Vagina (tissue), 2 donors: Measurements from ENCODE around the gene FADS1.

Experiments used
- POLR2AphosphoS5 ChIP-seq, 2 donors: sonication (generic); formaldehyde crosslinking; IDR thresholded peaks; one replicate each; pipeline ENCODE4 v1.9.0; 2017; ENCODE audit warnings: antibody characterized with exemption in 2 of 2, mild to moderate bottlenecking in 2 of 2, low read depth in 1 of 2; ENCODE audit not compliant: insufficient read depth in 1 of 2
- TF ChIP-seq, protein P1 (sequence below), 3 experiments: fragments of 450-650 bp in 2 of 3; fragments of 200-600 bp in 1 of 3; sonication (generic) in 1 of 3; IDR thresholded peaks; one replicate each; pipeline ENCODE4 v1.5.1; 2017 to 2019; ENCODE audit warnings: antibody characterized with exemption in 3 of 3, mild to moderate bottlenecking in 2 of 3, moderate library complexity in 2 of 3

GRCh38 chr11:61762798-61763197 lies 54.0 kb downstream of the FADS1 start:
- no peak for TF ChIP-seq POLR2AphosphoS5 (IDR thresholded peaks at IDR 0.05; ENCODE audit: insufficient read depth in 1 of 2, low read depth in 1 of 2)
- TF ChIP-seq, protein P1, sequence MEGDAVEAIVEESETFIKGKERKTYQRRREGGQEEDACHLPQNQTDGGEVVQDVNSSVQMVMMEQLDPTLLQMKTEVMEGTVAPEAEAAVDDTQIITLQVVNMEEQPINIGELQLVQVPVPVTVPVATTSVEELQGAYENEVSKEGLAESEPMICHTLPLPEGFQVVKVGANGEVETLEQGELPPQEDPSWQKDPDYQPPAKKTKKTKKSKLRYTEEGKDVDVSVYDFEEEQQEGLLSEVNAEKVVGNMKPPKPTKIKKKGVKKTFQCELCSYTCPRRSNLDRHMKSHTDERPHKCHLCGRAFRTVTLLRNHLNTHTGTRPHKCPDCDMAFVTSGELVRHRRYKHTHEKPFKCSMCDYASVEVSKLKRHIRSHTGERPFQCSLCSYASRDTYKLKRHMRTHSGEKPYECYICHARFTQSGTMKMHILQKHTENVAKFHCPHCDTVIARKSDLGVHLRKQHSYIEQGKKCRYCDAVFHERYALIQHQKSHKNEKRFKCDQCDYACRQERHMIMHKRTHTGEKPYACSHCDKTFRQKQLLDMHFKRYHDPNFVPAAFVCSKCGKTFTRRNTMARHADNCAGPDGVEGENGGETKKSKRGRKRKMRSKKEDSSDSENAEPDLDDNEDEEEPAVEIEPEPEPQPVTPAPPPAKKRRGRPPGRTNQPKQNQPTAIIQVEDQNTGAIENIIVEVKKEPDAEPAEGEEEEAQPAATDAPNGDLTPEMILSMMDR (IDR thresholded peaks at IDR 0.05): no peak
